ENCODE measurements around the gene PLLP. TPM values are rescaled to one million over a fixed set of nuclear protein-coding genes. Genes with fewer than 3 reads are reported as not detected.

PLLP gene
- total RNA-seq, 2 donors from 2014 or later = 3.1 to 8.6 TPM

DNA sequence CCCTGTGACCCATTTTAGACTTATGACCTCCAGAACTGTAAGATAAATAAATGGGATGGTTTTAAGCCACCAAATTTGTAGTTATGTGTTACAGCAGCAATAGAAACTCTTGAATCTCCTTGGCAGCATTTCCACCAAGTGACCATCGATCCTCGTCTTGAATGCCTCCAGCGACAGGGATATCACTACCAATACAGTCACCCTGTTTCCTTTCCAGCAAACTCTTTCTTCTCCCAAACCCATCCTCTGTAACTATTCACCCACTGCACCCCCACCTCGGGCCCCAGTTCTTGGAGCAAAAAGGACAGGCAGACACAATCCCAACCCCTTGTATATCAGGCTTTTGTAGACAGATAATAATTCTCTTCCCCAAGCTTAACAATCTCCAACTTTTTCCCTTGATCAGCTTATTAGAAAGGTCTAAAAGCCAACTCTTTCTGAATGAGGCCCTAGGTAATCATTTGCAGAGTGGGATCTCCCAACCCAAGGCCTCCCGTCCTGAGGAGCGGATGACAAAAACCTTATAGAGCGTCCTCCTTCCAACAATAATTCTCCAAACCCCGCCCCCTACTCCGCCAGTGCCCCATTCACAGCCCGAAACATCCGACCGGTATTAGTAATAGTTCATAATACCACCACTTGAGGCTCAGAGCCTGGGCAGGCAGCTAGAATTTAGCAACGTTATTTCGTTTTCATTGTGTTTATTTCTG, 14.7 kb upstream of the PLLP start:
- Histone ChIP-seq H3K4me1 (ENCODE audit: control insufficient read depth in 1 of 2, low read depth in 2 of 2) (peaks cover 2 to 22% of the 10 kb centered on the region in 2 donors), H3K4me3 (peak overlapping the region; percentile 71), H3K9me3 (no peaks in the 10 kb centered on the region), H3K36me3 (no peaks in the 10 kb centered on the region), H3K27me3 (replicated peaks; ENCODE audit: insufficient read depth) (no peaks in the 10 kb centered on the region), H3K27ac (peak overlapping the region; percentile 94 to 96)
- peak; percentile 62 for DNase-seq (ENCODE audit: low spot score)
- no peak for TF ChIP-seq CTCF (IDR thresholded peaks at IDR 0.05)
- peak; percentile 40 for ATAC-seq (ENCODE audit: insufficient number of reproducible peaks, low FRiP score, low read depth)

DNA sequence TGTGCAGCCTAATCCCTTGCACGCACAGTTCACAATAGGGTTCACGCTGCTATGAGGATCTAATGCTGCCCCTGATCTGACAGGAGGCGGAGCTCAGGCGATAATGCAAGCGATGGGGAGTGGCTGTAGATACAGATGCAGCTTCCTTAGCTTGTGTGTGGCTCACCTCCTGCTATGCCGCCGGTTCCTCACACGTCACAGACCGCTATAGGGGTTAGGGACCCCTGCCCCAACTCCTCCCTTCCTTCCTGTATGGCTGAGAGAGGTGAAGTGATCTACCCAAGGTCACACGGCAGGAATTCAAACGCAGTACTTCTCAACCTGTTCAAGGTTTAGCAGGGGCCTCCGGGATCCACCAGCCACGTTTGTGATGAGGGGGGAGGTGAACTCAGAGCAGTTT, 13.4 kb upstream of the PLLP start:
- no peak overlapping the region for H3K27ac ChIP-seq
- H3K36me3 ChIP-seq = no peaks in the 10 kb centered on the region
- no peak for DNase-seq (ENCODE audit: low spot score)
- H3K27me3 ChIP-seq (replicated peaks; ENCODE audit: insufficient read depth) = no peaks in the 10 kb centered on the region
- H3K4me3 ChIP-seq = no peak overlapping the region
- peaks cover 2 to 14% of the 10 kb centered on the region in 2 donors for H3K4me1 ChIP-seq (ENCODE audit: control insufficient read depth in 1 of 2, low read depth in 2 of 2)
- no peaks in the 10 kb centered on the region for H3K9me3 ChIP-seq
- TF ChIP-seq CTCF (IDR thresholded peaks at IDR 0.05) = no peak
- no peak for ATAC-seq (ENCODE audit: insufficient number of reproducible peaks, low FRiP score, low read depth)

DNA sequence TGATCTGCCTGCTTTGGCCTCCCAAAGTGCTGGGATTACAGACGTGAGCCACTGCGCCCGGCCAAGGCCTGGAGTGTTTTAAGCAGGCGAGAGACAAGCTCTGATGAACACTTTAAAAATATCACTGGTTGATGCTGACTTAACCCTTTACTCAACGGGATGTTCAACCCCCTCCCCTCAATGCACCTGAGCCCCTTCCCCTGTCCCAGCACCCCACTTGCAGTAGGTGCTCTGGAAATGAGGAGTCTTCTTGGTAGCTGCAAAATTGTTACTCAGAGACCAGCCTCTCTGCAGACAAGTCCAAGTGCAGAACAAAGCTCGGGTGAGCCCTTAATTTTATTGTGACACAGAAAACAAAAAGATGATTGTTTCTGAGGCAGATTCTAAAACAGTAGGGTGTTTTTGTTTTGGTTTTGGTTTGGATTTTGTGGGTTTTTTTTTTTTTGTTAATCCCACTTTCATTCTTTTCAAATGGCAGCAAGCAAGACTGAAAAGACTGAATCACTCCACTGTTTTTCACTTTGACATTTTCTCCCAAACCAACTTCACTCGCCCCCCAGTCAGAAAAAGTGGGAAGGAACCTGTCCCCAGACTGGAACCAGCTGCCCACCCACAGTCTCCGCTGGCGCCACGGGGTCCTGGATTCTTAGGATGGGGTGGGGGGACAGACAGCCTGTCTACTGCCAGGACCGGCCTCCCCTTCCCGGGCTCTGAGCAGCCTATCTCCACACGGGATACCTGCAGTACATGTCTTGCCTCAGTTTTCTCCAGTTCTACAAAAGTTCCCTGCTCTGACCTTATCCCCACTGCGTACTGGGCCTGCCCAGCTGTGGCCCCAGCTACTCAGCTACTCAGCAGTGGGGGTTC, 5.2 kb upstream of the PLLP start:
- no peaks in the 10 kb centered on the region for H3K36me3 ChIP-seq
- no peak overlapping the region for H3K4me3 ChIP-seq
- no peaks in the 10 kb centered on the region for H3K27me3 ChIP-seq (replicated peaks; ENCODE audit: insufficient read depth)
- DNase-seq (ENCODE audit: low spot score) (no peak), ATAC-seq (ENCODE audit: insufficient number of reproducible peaks, low FRiP score, low read depth) (no peak)
- no peak for TF ChIP-seq CTCF (IDR thresholded peaks at IDR 0.05)
- no peaks in the 10 kb centered on the region for H3K9me3 ChIP-seq
- H3K4me1 ChIP-seq (ENCODE audit: control insufficient read depth in 1 of 2, low read depth in 2 of 2) = peaks cover 4 to 5% of the 10 kb centered on the region in 2 donors
- H3K27ac ChIP-seq = no peak overlapping the region

DNA sequence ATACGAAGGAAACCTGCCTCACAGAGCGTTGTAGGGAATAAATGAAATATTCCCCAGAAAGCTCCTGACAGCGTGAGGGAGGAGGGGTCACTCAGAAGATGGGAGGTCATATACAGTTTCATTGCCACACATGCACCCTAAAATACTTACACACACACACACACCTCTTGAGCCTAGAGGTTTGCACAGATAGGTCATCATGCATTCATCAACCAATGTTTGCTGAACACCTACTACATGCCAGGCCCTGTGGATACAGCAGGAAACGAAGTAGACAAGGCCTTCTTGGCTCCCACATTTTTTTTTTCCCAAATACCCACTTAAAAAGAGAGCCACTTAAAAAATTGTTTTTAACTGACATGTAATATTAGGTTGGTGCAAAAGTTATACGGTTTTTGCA, 907 bp upstream of the PLLP start:
- ATAC-seq (ENCODE audit: insufficient number of reproducible peaks, low FRiP score, low read depth) (no peak), DNase-seq (ENCODE audit: low spot score) (no peak)
- Histone ChIP-seq H3K4me1 (ENCODE audit: control insufficient read depth in 1 of 2, low read depth in 2 of 2) (peaks cover 6 to 15% of the 10 kb centered on the region in 2 donors), H3K36me3 (no peaks in the 10 kb centered on the region), H3K27me3 (replicated peaks; ENCODE audit: insufficient read depth) (peaks cover 4% of the 10 kb centered on the region), H3K4me3 (no peak overlapping the region), H3K27ac (no peak overlapping the region), H3K9me3 (no peaks in the 10 kb centered on the region)
- TF ChIP-seq CTCF (IDR thresholded peaks at IDR 0.05) = no peak

DNA sequence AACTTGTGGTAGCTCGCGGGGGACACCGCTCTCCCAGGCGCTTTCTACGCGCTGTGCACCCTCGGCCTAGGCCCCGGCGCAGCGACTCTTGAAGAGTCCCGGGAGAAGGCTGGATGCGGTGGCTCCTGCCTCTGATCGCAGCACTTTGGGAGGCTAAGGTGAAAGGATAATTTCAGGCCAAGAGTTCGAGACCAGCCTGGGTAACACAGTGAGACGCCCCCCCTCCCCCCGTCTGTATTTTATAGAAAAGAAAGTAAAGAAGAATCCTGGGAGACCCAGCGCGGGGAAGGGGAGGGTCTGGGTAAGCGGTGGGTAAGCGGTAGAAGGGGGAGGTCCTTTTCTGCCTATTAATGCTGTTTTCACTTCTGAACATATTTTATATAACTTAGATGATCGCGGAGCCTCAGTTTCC, 486 bp upstream of the PLLP start:
- Histone ChIP-seq H3K36me3 (no peaks in the 10 kb centered on the region), H3K27ac (no peak overlapping the region), H3K9me3 (no peaks in the 10 kb centered on the region), H3K4me1 (ENCODE audit: control insufficient read depth in 1 of 2, low read depth in 2 of 2) (peaks cover 6 to 15% of the 10 kb centered on the region in 2 donors), H3K27me3 (replicated peaks; ENCODE audit: insufficient read depth) (peaks cover 4% of the 10 kb centered on the region), H3K4me3 (peak overlapping the region; percentile 80)
- TF ChIP-seq CTCF (IDR thresholded peaks at IDR 0.05) = no peak
- ATAC-seq (ENCODE audit: insufficient number of reproducible peaks, low FRiP score, low read depth) (no peak), DNase-seq (ENCODE audit: low spot score) (no peak)

All from thoracic aorta (tissue), 2 donors.